ENCODE data around the gene SYNPO2.
"Not testable (repeated sequence)": the region's sequence is repeated elsewhere in the genome, so short reads cannot be mapped to it uniquely, and the experiment has no call there.

The SYNPO2 gene

GRCh38 chr4:119038116-119038841 is 149.6 kb downstream of the SYNPO2 start:
- peak; percentile 98 for DNase-seq

GRCh38 chr4:119039160-119039559 is 150.5 kb downstream of the SYNPO2 start:
- no peak for DNase-seq

DNA sequence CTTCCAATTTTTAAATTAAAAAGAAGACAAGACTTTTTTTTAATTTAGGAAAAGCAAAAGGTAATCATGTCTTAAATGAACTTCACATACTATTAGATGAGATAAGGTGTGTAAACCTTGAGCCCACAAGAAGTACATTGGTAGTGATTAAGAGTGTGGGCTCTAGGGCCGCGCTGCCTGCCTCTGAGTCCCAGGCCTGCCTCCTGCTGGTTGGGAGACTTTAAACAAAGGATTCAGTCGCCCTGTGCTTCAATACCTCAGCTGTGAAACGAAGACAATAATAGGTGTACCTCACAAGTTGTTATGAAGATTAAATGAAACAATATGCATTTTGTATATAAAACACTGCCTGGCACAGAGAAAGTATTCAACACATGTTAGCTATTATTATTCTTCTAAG is 151.1 kb downstream of the SYNPO2 start:
- DNase-seq, result no peak

- DNase-seq, result no peak
Observed at GRCh38 chr4:119040261-119040660, 151.6 kb downstream of the SYNPO2 start.

- peak; percentile 94 for DNase-seq
Observed at GRCh38 chr4:119040694-119041185, 152.1 kb downstream of the SYNPO2 start.

DNA sequence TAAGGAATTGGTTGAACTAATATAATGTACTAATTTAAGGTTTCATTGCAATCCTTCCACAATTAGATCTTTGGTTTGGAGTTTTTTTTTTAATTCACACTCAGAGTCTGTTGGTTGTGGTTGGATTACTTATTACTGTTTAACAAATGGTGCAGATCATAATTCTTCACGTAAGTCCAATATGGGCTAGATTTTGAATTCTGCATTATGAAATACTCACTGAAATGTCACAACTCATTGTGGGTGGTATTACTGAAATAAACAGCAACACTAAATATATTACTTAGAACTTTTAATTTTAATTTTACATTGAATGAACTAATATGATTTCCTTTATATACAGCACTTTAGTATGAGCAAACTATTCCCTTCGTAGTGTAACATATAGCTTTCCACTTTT is 152.7 kb downstream of the SYNPO2 start:
- DNase-seq, result peak; percentile 63

DNA sequence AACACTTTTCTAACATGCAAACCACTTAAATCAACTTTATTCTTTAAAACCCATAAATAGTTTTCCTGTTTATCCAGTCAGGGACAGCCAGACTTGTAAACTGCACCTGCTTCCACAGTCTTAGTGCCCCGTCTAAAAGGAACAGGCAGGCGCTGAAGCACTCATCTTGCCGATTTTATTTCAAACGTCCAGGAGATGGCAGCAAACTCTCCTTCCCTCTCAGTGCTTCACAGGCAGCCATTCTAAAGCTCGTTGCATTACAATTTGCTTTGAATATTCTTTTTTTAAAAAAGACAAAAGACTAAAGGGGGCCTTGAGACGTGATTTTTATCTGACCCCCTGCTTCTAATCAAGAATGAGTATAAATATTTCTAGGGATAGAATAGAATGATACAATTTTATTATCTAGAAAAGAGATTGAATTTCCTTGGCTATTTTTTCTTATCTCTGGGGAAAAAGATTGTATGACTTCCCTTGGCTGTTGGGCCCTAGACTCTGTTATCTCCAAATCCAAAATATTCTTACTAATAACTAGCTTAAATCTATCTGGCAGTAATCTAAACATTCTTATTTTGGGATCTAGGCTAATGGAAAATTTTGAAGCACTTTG is 153.4 kb downstream of the SYNPO2 start:
- peak; percentile 81 for DNase-seq

DNA sequence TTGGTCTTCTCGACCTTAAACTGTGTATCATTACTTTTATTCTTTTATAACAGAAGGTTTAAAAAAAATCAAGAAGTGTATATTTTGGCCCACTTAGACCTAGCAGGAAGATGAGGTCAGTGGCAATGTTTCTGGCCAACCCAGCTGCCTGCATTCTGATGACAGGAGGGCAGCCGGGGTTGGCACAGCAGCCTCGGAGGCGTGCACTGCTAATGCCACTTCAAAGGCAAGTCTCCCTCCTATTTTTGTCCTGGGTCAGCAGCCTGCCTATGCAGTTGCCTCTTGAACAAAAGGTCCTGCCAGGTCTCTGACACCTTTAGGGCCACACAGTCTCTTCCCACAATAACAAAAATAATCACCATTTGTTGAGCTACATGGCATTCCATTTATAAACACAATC is 157.6 kb downstream of the SYNPO2 start:
- no peak for DNase-seq

DNA sequence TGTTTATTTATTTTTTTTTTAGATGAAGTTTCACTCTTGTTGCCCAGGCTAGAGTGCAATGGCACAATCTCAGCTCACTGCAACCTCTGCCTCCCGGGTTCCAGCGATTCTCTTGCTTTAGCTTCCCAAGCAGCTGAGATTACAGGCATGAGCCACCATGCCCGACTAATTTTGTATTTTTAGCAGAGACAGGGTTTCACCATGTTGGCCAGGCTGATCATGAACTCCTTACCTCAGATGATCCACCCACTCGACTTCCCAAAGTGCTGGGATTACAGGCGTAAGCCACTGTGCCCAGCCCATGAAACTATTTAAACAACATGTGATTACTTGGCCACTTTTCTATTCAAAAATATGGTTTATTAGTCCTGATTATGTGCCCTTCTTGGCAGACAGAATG is 158.4 kb downstream of the SYNPO2 start:
- peak; percentile 36 for DNase-seq

GRCh38 chr4:119048446-119048845 is 159.8 kb downstream of the SYNPO2 start:
- no peak for DNase-seq

- DNase-seq, result no peak
Observed at GRCh38 chr4:119049342-119049741, 160.7 kb downstream of the SYNPO2 start.

DNA sequence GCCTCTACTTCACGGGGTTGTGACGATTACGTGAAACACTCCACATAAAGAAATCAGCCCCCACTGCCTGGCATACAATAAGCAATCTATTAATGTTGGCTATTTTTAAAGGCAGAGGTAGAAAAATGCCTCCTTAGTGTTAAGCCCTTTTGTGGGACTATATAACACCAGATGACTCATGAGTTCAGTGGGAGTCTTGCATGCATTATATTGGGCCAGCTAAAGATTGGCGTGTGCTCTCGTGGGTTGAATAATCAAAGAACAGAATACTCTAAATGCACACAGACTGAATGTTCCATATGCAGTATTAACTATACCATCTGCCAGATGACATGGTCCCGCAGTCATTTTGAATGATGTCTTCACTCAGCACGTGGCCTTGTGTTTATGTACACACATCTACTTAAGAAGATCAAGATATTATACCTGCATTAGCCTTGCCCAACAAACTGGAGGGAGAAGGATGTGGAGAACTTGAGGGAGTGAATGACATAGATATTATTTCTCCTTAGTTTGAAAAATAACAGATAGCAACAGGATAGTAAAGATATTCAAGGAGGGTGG is 162.0 kb downstream of the SYNPO2 start:
- no peak for DNase-seq

- DNase-seq, result no peak
Observed at GRCh38 chr4:119053245-119053644, 164.6 kb downstream of the SYNPO2 start.

DNA sequence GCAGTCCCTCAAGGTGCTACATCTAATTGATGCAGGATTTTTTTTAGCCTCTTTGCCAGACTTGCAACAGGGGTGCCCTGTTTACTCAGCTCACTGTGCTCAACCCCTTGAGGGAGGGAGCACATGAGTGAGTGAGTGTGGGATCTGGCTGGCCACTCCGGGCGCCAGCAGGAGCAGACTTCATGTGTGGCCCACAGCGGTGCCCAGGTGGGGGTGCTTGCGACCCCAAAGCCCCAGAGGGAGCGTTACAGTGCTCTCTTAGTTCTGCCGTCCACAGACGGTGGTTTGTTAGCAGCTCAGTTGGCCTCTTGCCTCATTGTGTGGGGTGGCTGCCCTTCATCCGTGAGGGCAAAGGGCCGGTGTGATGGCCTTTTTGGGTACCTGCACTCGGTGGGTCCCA is 165.3 kb downstream of the SYNPO2 start:
- DNase-seq, result no peak

DNA sequence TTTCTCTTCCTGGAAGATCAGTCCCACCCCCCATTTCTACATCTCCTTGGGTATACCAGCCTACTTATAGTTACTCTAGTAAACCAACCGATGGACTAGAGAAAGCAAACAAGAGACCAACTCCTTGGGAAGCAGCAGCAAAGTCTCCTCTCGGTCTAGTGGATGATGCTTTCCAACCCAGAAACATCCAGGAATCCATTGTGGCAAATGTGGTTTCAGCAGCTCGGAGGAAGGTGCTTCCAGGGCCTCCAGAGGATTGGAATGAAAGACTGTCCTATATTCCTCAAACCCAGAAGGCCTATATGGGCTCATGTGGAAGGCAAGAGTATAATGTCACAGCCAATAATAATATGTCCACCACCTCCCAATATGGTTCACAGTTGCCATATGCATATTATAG is 168.8 kb downstream of the SYNPO2 start:
- DNase-seq, result no peak

GRCh38 chr4:119059221-119059620 is 170.6 kb downstream of the SYNPO2 start:
- DNase-seq, result no peak

- DNase-seq, result not testable (repeated sequence)
Observed at GRCh38 chr4:119067125-119067524, 178.5 kb downstream of the SYNPO2 start.

GRCh38 chr4:119067670-119068360 is 179.2 kb downstream of the SYNPO2 start:
- not testable (repeated sequence) for DNase-seq

DNA sequence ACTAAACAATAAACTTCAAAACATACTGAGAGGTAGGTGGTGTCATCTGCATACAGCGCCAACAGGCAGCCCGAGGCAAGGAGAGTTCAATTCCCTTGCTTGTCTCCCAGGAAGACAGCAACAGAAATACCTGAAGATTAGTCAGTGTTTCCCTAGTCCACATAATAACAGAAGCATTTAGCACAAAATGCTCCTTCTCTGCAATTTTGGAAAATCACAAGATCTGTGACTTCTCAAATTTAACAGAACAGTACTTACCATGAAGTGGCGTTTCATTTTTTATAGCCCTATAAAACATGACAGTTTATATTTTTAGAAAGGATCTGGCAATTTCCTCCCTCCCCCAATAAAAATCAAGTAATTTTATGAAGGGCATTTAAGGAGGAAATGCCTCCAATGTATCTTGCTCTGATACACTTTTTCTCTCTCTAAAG is 179.9 kb downstream of the SYNPO2 start:
- no peak for DNase-seq

- no peak for DNase-seq
Observed at GRCh38 chr4:119070301-119070700, 181.6 kb downstream of the SYNPO2 start.

GRCh38 chr4:119080721-119081541 is 192.3 kb downstream of the SYNPO2 start:
- DNase-seq, result no peak

DNA sequence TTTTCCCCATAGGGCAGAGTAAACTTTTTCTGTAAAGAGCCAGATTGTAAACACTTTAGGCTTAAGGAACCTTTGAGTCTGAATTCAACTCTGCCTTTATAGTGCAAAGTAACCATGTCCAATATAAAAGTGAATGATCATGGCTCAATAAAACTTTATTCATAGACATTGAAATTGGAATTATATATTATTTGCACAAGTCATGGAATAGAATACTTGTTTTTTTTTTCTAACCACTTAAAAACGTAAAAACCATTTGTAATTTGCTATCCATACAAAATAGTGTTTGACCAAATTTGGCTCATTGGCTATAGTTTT is 192.8 kb downstream of the SYNPO2 start:
- no peak for DNase-seq

GRCh38 chr4:119081943-119082342 is 193.3 kb downstream of the SYNPO2 start:
- DNase-seq, result no peak

All from inflammatory macrophage treated with lipopolysaccharide for 4 hours (primary cell).